GM21737 (cell line): ENCODE results near the gene VKORC1.

Experiments used
- ATAC-seq: cut with Tn5 transposase; IDR thresholded peaks from one replicate; pipeline ENCODE4 v1.9.1; 2021; ENCODE audit warnings: mild to moderate bottlenecking, moderate library complexity; ENCODE audit not compliant: unreplicated experiment

VKORC1 gene

GRCh38 chr16:31067342-31067741 is 27.3 kb downstream of the VKORC1 start:
- no peak for ATAC-seq

- no peak for ATAC-seq
Measured at GRCh38 chr16:31064882-31065461, 29.6 kb downstream of the VKORC1 start.

GRCh38 chr16:31063843-31064611 is 30.6 kb downstream of the VKORC1 start:
- ATAC-seq: no peak

- ATAC-seq: no peak
Measured at GRCh38 chr16:31063495-31063842, 31.1 kb downstream of the VKORC1 start.

GRCh38 chr16:31061813-31062440 is 32.7 kb downstream of the VKORC1 start:
- ATAC-seq: no peak

GRCh38 chr16:31061126-31061812 is 33.3 kb downstream of the VKORC1 start:
- no peak for ATAC-seq

DNA sequence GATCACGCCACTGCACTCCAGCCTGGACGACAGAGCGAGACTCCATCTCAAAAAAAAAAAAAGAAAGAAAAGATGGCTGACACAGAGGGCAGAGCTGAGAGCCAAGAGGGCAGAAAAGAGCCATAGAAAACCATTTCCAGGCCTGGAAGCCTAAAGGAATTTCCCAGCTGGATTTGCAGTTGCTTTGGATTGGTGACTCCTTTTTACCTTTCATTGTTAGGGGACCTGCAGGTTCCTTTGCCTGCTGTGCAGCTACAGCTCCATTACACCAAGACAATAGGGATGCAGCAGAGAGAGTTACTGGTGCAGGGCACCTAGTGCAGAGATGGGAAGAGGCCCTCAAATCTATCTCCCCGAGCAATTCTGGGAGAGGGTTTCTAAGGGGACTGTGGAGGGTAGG is 39.0 kb downstream of the VKORC1 start:
- no peak for ATAC-seq

DNA sequence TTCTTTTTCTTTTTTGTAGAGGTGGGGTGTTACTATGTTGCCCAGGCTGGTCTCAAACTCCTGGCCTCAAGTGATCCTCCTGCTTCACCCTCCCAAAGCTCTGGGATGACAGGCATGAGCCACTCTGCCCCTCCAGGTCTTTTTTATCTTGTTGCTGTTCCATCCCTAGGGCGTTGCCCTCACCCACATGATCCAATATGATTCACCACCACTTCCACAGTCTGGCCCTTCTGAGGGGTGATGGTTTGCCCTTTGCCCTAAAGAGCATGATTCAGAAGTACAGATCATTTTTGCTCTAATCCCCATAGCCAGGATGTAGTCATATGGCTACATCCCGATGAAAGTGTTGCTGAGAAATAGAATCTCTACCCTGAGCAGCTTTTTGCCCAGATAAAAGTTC is 42.5 kb downstream of the VKORC1 start:
- ATAC-seq: no peak

DNA sequence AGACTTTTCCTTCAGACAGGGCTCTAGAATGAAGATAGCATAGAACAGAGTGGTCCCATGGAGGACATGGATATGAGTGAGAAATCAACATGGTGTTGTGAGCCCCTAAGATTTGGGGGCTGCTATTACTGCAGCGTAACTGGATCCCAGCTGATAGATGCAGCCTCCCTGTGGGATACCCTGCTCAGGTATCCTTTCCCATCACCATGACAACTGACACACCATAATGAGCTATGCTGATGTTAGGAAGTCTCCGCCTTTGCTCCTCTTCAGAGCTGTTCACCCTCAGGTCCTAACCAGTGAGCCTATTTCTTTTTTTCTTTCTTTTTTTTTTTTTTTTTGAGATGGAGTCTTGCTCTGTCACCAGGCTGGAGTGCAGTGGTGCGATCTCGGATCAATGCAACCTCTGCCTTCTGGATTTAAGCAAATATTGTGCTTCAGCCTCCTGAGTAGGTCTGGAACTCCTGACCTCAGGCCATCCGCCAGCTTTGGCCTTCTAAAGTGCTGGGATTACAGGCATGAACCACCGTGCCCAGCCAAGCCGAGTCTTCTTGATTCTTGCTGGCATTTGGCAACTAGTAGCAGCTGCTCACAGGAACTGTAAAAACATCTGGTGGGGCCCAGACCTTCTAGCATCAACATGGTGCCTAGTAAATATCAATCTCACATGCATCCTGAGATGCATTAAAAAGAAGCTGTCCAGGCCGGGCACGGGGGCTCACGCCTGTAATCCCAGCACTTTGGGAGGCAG is 44.1 kb downstream of the VKORC1 start:
- no peak for ATAC-seq

- ATAC-seq: no peak
Measured at GRCh38 chr16:31043898-31044481, 50.6 kb downstream of the VKORC1 start.

- no peak for ATAC-seq
Measured at GRCh38 chr16:31043352-31043751, 51.2 kb downstream of the VKORC1 start.

DNA sequence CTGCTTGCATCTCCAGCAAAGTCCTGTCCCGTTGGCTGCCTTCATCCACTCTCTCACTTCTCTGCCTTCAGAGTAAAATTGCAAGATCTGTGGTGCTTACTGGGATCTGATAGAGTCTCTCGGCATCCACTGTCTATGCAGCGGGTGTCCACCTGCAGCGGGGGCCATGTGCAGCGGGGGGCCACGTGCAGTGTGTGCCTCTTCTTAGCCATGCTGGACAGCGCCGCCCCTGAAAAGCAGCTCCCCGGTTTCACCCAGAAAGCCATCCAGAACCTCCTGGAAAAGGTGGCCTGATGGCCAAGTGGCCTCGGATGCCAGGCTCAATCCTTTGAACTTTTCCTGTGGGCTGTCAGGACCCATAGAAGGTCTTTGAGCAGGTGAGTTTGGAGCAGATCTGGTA is 51.7 kb downstream of the VKORC1 start:
- ATAC-seq: no peak
